Thyroid gland (tissue), 4 donors: Measurements from ENCODE around the gene RNF121.

Experiments used
- POLR2A ChIP-seq, 2 donors: fragments of 450-650 bp; IDR thresholded peaks; one replicate each; pipeline ENCODE4 v1.6.1; 2017; ENCODE audit warnings: antibody characterized with exemption in 2 of 2, mild to moderate bottlenecking in 2 of 2, moderate library complexity in 1 of 2
- TF ChIP-seq, protein P1 (sequence below), 6 experiments: fragments of 200-600 bp in 3 of 6; fragments of 450-650 bp in 3 of 6; sonication (generic) in 3 of 6; IDR thresholded peaks; one replicate each; pipeline ENCODE4 v1.5.1; 2016 to 2019; ENCODE audit warnings: antibody characterized with exemption in 6 of 6, mild to moderate bottlenecking in 2 of 6, inconsistent platforms in 1 of 6, moderate library complexity in 1 of 6

DNA sequence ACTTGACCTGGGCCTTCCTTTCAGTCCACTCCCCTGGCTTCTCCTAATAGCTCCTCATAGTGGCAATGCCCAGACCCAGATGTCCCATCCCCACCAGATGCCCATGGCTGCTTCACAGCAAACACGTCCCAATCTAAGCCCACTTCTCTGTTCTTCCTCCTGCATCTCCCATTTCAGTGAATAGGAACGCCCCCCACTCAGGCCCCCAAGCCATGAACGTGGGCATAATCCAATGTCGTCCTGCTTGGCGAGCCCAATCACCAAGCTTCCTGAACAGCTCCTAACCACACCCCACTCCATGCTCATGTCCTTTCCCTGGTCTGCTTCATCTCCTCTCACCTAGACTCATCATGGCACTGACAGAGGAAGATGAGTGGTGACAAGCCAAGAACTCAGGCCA is 78.7 kb downstream of the RNF121 start:
- TF ChIP-seq, protein P1, sequence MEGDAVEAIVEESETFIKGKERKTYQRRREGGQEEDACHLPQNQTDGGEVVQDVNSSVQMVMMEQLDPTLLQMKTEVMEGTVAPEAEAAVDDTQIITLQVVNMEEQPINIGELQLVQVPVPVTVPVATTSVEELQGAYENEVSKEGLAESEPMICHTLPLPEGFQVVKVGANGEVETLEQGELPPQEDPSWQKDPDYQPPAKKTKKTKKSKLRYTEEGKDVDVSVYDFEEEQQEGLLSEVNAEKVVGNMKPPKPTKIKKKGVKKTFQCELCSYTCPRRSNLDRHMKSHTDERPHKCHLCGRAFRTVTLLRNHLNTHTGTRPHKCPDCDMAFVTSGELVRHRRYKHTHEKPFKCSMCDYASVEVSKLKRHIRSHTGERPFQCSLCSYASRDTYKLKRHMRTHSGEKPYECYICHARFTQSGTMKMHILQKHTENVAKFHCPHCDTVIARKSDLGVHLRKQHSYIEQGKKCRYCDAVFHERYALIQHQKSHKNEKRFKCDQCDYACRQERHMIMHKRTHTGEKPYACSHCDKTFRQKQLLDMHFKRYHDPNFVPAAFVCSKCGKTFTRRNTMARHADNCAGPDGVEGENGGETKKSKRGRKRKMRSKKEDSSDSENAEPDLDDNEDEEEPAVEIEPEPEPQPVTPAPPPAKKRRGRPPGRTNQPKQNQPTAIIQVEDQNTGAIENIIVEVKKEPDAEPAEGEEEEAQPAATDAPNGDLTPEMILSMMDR (IDR thresholded peaks at IDR 0.05) = no peak
- TF ChIP-seq POLR2A (IDR thresholded peaks at IDR 0.05) = no peak
